ENCODE data around the gene TAF11L11.

GRCh38 chr5:17614872-17615605, 11.1 kb downstream of the TAF11L11 start:
- TF ChIP-seq CTCF (IDR thresholded peaks at IDR 0.05; ENCODE audit: poor library complexity, severe bottlenecking) (no peak), RAD21 (conservative IDR thresholded peaks at IDR 0.05) (no peak), SMC3 (conservative IDR thresholded peaks at IDR 0.05; ENCODE audit: poor library complexity) (no peak), EZH2 (IDR thresholded peaks at IDR 0.05; ENCODE audit: borderline replicate concordance, insufficient read depth, low read length, poor library complexity, severe bottlenecking) (no peak), REST (IDR thresholded peaks at IDR 0.05; ENCODE audit: borderline replicate concordance) (no peak), EP300 (conservative IDR thresholded peaks at IDR 0.05; ENCODE audit: poor library complexity, severe bottlenecking) (no peak), MXI1 (conservative IDR thresholded peaks at IDR 0.05; ENCODE audit: poor library complexity, severe bottlenecking) (no peak)
